GM23248 (cell line): ENCODE results near the gene HTATIP2.

Experiments used
- EZH2 ChIP-seq: fragments of 200-600 bp; sonication (generic); IDR thresholded peaks from 2 replicates; pipeline ENCODE4 v1.6.1; 2018; ENCODE audit warnings: antibody characterized with exemption, mild to moderate bottlenecking; ENCODE audit not compliant: insufficient read depth, poor library complexity, severe bottlenecking
- EZH2phosphoT487 ChIP-seq: fragments of 200-600 bp; sonication (generic); IDR thresholded peaks from 2 replicates; pipeline ENCODE4 v1.6.1; 2018; ENCODE audit warnings: antibody characterized with exemption, moderate library complexity, mild to moderate bottlenecking, low read depth; ENCODE audit not compliant: insufficient read depth

GRCh38 chr11:20351136-20351535, 12.4 kb upstream of the HTATIP2 start:
- no peak for TF ChIP-seq EZH2phosphoT487
- TF ChIP-seq EZH2 = no peak
